CD14-positive monocyte (primary cell): Measurements from ENCODE around the gene SGCB. TPM values are rescaled to one million over a fixed set of nuclear protein-coding genes. Genes with fewer than 3 reads are reported as not detected.

ENCODE experiments used
- DNase-seq, 3 donors: peaks; one replicate each; pipeline ENCODE4 v3.0.0-alpha.2; 2011 to 2022
- H2AFZ ChIP-seq: 2 replicates; pipeline ENCODE4 v1.6.0; 2012; ENCODE audit warnings: mild to moderate bottlenecking, low read depth, low read length, inconsistent platforms; ENCODE audit not compliant: insufficient read depth, poor library complexity, severe bottlenecking
- H3K27ac ChIP-seq, 2 donors: 1 replicate in 1 of 2; 2 replicates in 1 of 2; pipeline ENCODE4 v1.5.1; 2012 to 2013; ENCODE audit warnings: low read length in 2 of 2, control low read depth in 1 of 2, inconsistent platforms in 1 of 2, low read depth in 1 of 2, mild to moderate bottlenecking in 1 of 2
- H3K27me3 ChIP-seq, 2 donors: one replicate each; pipeline versions ENCODE4 v1.6.0 to v1.6.1; 2011 to 2013; ENCODE audit warnings: low read length in 2 of 2; ENCODE audit not compliant: control insufficient read depth in 2 of 2, insufficient read depth in 2 of 2
- H3K36me3 ChIP-seq, 2 donors: replicated peaks in 1 of 2; 1 replicate in 1 of 2; 2 replicates in 1 of 2; pipeline versions ENCODE4 v1.5.1 to v1.6.1; 2012 to 2013; ENCODE audit warnings: low read length in 2 of 2, control low read depth in 1 of 2, inconsistent platforms in 1 of 2, mild to moderate bottlenecking in 1 of 2; ENCODE audit not compliant: insufficient read depth in 2 of 2, control insufficient read depth in 1 of 2
- H3K4me1 ChIP-seq, 2 donors: 1 replicate in 1 of 2; 2 replicates in 1 of 2; pipeline versions ENCODE4 v1.5.1 to v1.6.1; 2012 to 2013; ENCODE audit warnings: low read length in 2 of 2, control low read depth in 1 of 2, inconsistent platforms in 1 of 2, mild to moderate bottlenecking in 1 of 2, moderate library complexity in 1 of 2; ENCODE audit not compliant: insufficient read depth in 2 of 2, control insufficient read depth in 1 of 2
- H3K4me2 ChIP-seq: replicated peaks from 2 replicates; pipeline ENCODE3; 2012; ENCODE audit warnings: low read length, moderate library complexity, mild to moderate bottlenecking; ENCODE audit not compliant: poor library complexity, severe bottlenecking; ENCODE audit errors: extremely low read depth
- H3K4me3 ChIP-seq, 3 experiments: fragments of 200-600 bp in 1 of 3; sonication (generic) in 1 of 3; replicated peaks in 1 of 3; 1 replicate in 2 of 3; 2 replicates in 1 of 3; pipeline ENCODE4 v1.5.1; 2011 to 2013; ENCODE audit warnings: low read length in 3 of 3, mild to moderate bottlenecking in 3 of 3, control low read depth in 2 of 3, low read depth in 2 of 3, inconsistent platforms in 1 of 3, moderate library complexity in 1 of 3
- H3K79me2 ChIP-seq: 2 replicates; pipeline ENCODE4 v1.6.0; 2012; ENCODE audit warnings: mild to moderate bottlenecking, control low read depth, inconsistent platforms, low read length, moderate library complexity; ENCODE audit not compliant: insufficient read depth
- H3K9ac ChIP-seq: 2 replicates; pipeline ENCODE4 v1.6.0; 2017; ENCODE audit warnings: low read length, mild to moderate bottlenecking; ENCODE audit not compliant: insufficient read depth, poor library complexity, severe bottlenecking
- H3K9me3 ChIP-seq, 2 donors: replicated peaks in 1 of 2; 1 replicate in 1 of 2; 2 replicates in 1 of 2; pipeline versions ENCODE4 v1.5.1 to v1.6.1; 2012 to 2013; ENCODE audit warnings: low read length in 2 of 2, control low read depth in 1 of 2; ENCODE audit not compliant: control insufficient read depth in 1 of 2, insufficient read depth in 1 of 2
- H4K20me1 ChIP-seq: 2 replicates; pipeline ENCODE4 v1.6.0; 2012; ENCODE audit warnings: mild to moderate bottlenecking, low read length, control low read depth, moderate library complexity; ENCODE audit not compliant: insufficient read depth
- H3K27ac Mint-ChIP-seq, 7 donors: one replicate each; pipeline ENCODE4 v1.8.0; 2020; ENCODE audit warnings: mild to moderate bottlenecking in 7 of 7, mixed read lengths in 7 of 7, moderate library complexity in 6 of 7, inconsistent platforms in 2 of 7
- H3K27me3 Mint-ChIP-seq, 3 donors: one replicate each; pipeline ENCODE4 v1.8.0; 2021 to 2022; ENCODE audit warnings: low read depth in 3 of 3, mild to moderate bottlenecking in 3 of 3, mixed read lengths in 3 of 3, moderate library complexity in 3 of 3, inconsistent platforms in 1 of 3
- H3K36me3 Mint-ChIP-seq, 2 donors: one replicate each; pipeline ENCODE4 v1.8.0; 2020; ENCODE audit warnings: mixed read lengths in 2 of 2, inconsistent platforms in 1 of 2, mild to moderate bottlenecking in 1 of 2
- H3K4me1 Mint-ChIP-seq: one replicate; pipeline ENCODE4 v1.8.0; 2020; ENCODE audit warnings: mild to moderate bottlenecking, mixed read lengths
- H3K4me3 Mint-ChIP-seq, 2 donors: one replicate each; pipeline ENCODE4 v1.8.0; 2020; ENCODE audit warnings: mild to moderate bottlenecking in 2 of 2, mixed read lengths in 2 of 2, moderate library complexity in 1 of 2
- H3K9me3 Mint-ChIP-seq, 7 donors: one replicate each; pipeline ENCODE4 v1.8.0; 2020 to 2022; ENCODE audit warnings: mixed read lengths in 7 of 7, mild to moderate bottlenecking in 6 of 7, moderate library complexity in 6 of 7, inconsistent platforms in 2 of 7
- CTCF ChIP-seq: fragments of 200-600 bp; IDR thresholded peaks from one replicate; pipeline ENCODE4 v1.8.0; 2022; ENCODE audit warnings: antibody characterized with exemption, mild to moderate bottlenecking
- WGBS: methylation state at CpG from one replicate; pipeline ENCODE4 v1.1.5; 2013; ENCODE audit warnings: missing lambda C conversion rate; ENCODE audit not compliant: insufficient coverage; 5-methylcytosine and 5-hydroxymethylcytosine counted together
- intact Hi-C, 2 donors: fragments of 100-400 bp; cut with micrococcal nuclease; formaldehyde crosslinking; loops; one replicate each; pipeline versions ENCODE4 v1.15.0 to v1.15.1; 2023
- polyA plus RNA-seq, 3 donors: library from polyadenylated mRNA; depleted of rRNA in 1 of 3; unstranded in 2 of 3; stranded (reverse) in 1 of 3; fragments of 300-500 nt in 2 of 3; fragments of >200 nt in 1 of 3; fragmentation: Illumina TruSeq in 2 of 3; gene quantifications; 1 replicate in 2 of 3; 2 replicates in 1 of 3; pipeline ENCODE4 v1.2.3, GENCODE V29; 2012 to 2021

The SGCB gene
- polyA plus RNA-seq, 3 donors: 0.77 to 0.96 (median 0.95) TPM

DNA sequence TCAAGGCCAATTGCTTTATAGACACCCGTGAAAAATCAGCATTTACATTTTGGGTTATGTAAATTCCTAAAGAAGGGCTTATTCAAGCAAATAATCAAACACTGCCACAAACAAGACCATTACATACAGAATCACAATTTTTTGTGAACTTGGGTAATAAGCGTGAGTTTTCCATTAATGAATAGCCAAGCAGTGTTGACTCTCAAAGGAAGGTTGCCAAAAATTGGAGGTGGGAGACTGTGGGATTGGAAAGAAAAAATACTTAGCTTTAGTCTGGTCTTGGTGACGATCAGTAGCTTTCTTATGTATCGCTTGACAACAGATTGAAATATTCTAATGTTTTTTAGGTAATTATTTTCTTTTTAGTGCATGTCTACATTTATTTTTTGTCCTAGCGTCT, 38.8 kb downstream of the SGCB start:
- Histone ChIP-seq H3K27ac (no peak overlapping the region), H2AFZ (no peak overlapping the region), H3K4me2 (no peak overlapping the region), H3K4me3 (no peak overlapping the region), H4K20me1 (no peaks in the 10 kb centered on the region), H3K9ac (no peak overlapping the region), H3K79me2 (no peaks in the 10 kb centered on the region), H3K36me3 (no peaks in the 10 kb centered on the region), H3K27me3 (no peaks in the 10 kb centered on the region), H3K4me1 (no peaks in the 10 kb centered on the region), H3K9me3 (no peaks in the 10 kb centered on the region)
- DNase-seq: no peak
- H3K9me3 Mint-ChIP-seq: peaks cover 0 to 5% (median 1%) of the 10 kb centered on the region in 7 donors
- H3K4me1 Mint-ChIP-seq: no peaks in the 10 kb centered on the region
- H3K36me3 Mint-ChIP-seq: no peaks in the 10 kb centered on the region
- TF ChIP-seq CTCF: no peak
- intact Hi-C loops: no loop called here
- H3K27me3 Mint-ChIP-seq: peaks cover 0 to 2% (median 1%) of the 10 kb centered on the region in 3 donors
- WGBS: no CpG with 5 or more reads among the region's 5 CpGs
- no peak overlapping the region for H3K4me3 Mint-ChIP-seq
- H3K27ac Mint-ChIP-seq: no peak overlapping the region

DNA sequence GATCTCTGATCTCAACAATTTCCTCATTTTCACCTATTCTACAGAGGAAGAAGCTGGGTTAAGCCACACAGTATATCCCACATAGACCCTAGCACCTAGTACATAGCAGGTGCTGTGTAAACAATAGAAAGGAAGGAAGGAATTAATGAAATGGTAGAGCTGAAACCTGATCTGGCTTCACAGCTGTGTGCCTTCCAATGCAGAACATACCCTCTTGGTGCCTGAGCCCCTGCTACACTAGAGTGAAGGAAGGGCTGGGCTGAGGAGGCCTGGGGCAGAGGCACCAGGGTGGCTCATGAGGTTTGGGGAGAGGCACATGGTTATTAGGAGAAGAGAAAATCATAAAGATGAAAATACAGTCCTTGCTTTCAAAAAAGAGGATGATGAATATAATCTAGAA, 39.3 kb downstream of the SGCB start:
- Histone ChIP-seq H2AFZ (no peak overlapping the region), H4K20me1 (no peaks in the 10 kb centered on the region), H3K27ac (no peak overlapping the region), H3K79me2 (no peaks in the 10 kb centered on the region), H3K4me2 (no peak overlapping the region), H3K4me1 (no peaks in the 10 kb centered on the region), H3K36me3 (no peaks in the 10 kb centered on the region), H3K9ac (no peak overlapping the region), H3K4me3 (no peak overlapping the region), H3K27me3 (no peaks in the 10 kb centered on the region), H3K9me3 (no peaks in the 10 kb centered on the region)
- Mint-ChIP-seq H3K36me3 (no peaks in the 10 kb centered on the region), H3K4me1 (no peaks in the 10 kb centered on the region), H3K4me3 (no peak overlapping the region), H3K27me3 (peaks cover 0 to 2% (median 1%) of the 10 kb centered on the region in 3 donors), H3K9me3 (peaks cover 0 to 5% (median 1%) of the 10 kb centered on the region in 7 donors), H3K27ac (no peak overlapping the region)
- no peak for TF ChIP-seq CTCF
- intact Hi-C loops: no loop called here
- no peak for DNase-seq
